ENCODE results near the gene CD72. TPM values are rescaled to one million over a fixed set of nuclear protein-coding genes. Genes with fewer than 3 reads are reported as not detected.
A peak's percentile ranks its signal among the peaks of the same experiment; 100 is the strongest.

CD72 gene
- total and polyA plus RNA-seq, 7 donors, result 0.46 to 1.2 (median 0.66) TPM

GRCh38 chr9:35579130-35579529, 39.1 kb downstream of the CD72 start:
- DNase-seq (no peak), ATAC-seq (peak in 1 of 4 donors; percentile 39)
- Histone ChIP-seq H3K4me3 (no peak overlapping the region), H3K9me3 (peaks cover 3% of the 10 kb centered on the region), H3K27me3 (ENCODE audit: insufficient read depth in 3 of 3, low read length in 2 of 3) (no peaks in the 10 kb centered on the region), H3K36me3 (ENCODE audit: insufficient read depth in 1 of 2, low read depth in 1 of 2) (no peaks in the 10 kb centered on the region), H3K4me1 (no peaks in the 10 kb centered on the region), H3K27ac (no peak overlapping the region)
- intact Hi-C loops (cut with DNase I), result no loop called here
- WGBS, 3 donors, result 96 to 100% (median 98%) methylated on average over 1 of the region's 1 CpG
- TF ChIP-seq CTCF (IDR thresholded peaks at IDR 0.05), result no peak

GRCh38 chr9:35577486-35577885, 40.7 kb downstream of the CD72 start:
- intact Hi-C loops (cut with DNase I), result no loop called here
- ATAC-seq, result no peak
- peaks cover 3% of the 10 kb centered on the region for H3K9me3 ChIP-seq
- no peak overlapping the region for H3K4me3 ChIP-seq
- no peaks in the 10 kb centered on the region for H3K27me3 ChIP-seq (ENCODE audit: insufficient read depth in 3 of 3, low read length in 2 of 3)
- WGBS, 3 donors, result 83 to 87% (median 85%) methylated on average over 5 of the region's 5 CpGs
- no peak for DNase-seq
- H3K4me1 ChIP-seq, result no peaks in the 10 kb centered on the region
- no peaks in the 10 kb centered on the region for H3K36me3 ChIP-seq (ENCODE audit: insufficient read depth in 1 of 2, low read depth in 1 of 2)
- no peak overlapping the region for H3K27ac ChIP-seq
- TF ChIP-seq CTCF (IDR thresholded peaks at IDR 0.05), result no peak

- peaks cover 3% of the 10 kb centered on the region for H3K9me3 ChIP-seq
- no peaks in the 10 kb centered on the region for H3K36me3 ChIP-seq (ENCODE audit: insufficient read depth in 1 of 2, low read depth in 1 of 2)
- intact Hi-C loops (cut with DNase I), result no loop called here
- H3K27me3 ChIP-seq (ENCODE audit: insufficient read depth in 3 of 3, low read length in 2 of 3), result no peaks in the 10 kb centered on the region
- no peak for ATAC-seq
- H3K4me1 ChIP-seq, result no peaks in the 10 kb centered on the region
- no peak for DNase-seq
- WGBS, 3 donors, result 92 to 93% (median 93%) methylated on average over 5 of the region's 5 CpGs
- H3K27ac ChIP-seq, result no peak overlapping the region
- no peak for TF ChIP-seq CTCF (IDR thresholded peaks at IDR 0.05)
- H3K4me3 ChIP-seq, result no peak overlapping the region
Observed at GRCh38 chr9:35575478-35575877, 42.7 kb downstream of the CD72 start.

GRCh38 chr9:35574578-35575122, 43.6 kb downstream of the CD72 start:
- no peaks in the 10 kb centered on the region for H3K27me3 ChIP-seq (ENCODE audit: insufficient read depth in 3 of 3, low read length in 2 of 3)
- H3K27ac ChIP-seq, result no peak overlapping the region
- intact Hi-C loops (cut with DNase I), result no loop called here
- H3K36me3 ChIP-seq (ENCODE audit: insufficient read depth in 1 of 2, low read depth in 1 of 2), result no peaks in the 10 kb centered on the region
- no peak overlapping the region for H3K4me3 ChIP-seq
- TF ChIP-seq CTCF (IDR thresholded peaks at IDR 0.05), result no peak
- peaks cover under 1% of the 10 kb centered on the region for H3K9me3 ChIP-seq
- H3K4me1 ChIP-seq, result peaks cover under 1% of the 10 kb centered on the region
- DNase-seq (no peak), ATAC-seq (no peak)
- 87 to 98% (median 88%) methylated on average over 2 of the region's 2 CpGs for WGBS, 3 donors
